ENCODE data around the gene RAP1GAP2.
"Not testable (repeated sequence)": the region's sequence is repeated elsewhere in the genome, so short reads cannot be mapped to it uniquely, and the experiment has no call there.

Gene RAP1GAP2

GRCh38 chr17:2777242-2777867 is 18.9 kb upstream of the RAP1GAP2 start:
- H3K27me3 ChIP-seq (ENCODE audit: insufficient read depth, low read depth, severe bottlenecking): no peaks in the 10 kb centered on the region
- H3K9me3 ChIP-seq (ENCODE audit: severe bottlenecking): no peaks in the 10 kb centered on the region
- DNase-seq: no peak
- H3K4me3 ChIP-seq (ENCODE audit: low read depth, low read length): peak overlapping the region; percentile 73
- no peaks in the 10 kb centered on the region for H3K36me3 ChIP-seq
- no peak for TF ChIP-seq CTCF (IDR thresholded peaks at IDR 0.05; ENCODE audit: low read depth, low read length)
- H3K27ac ChIP-seq: peak overlapping the region; percentile 67; the same call in 1 of the 2 replicates

GRCh38 chr17:2778489-2778888 is 17.7 kb upstream of the RAP1GAP2 start:
- Histone ChIP-seq H3K36me3 (no peaks in the 10 kb centered on the region), H3K9me3 (ENCODE audit: severe bottlenecking) (no peaks in the 10 kb centered on the region)
- no peak for DNase-seq

GRCh38 chr17:2779545-2779944 is 16.7 kb upstream of the RAP1GAP2 start:
- Histone ChIP-seq H3K36me3 (no peaks in the 10 kb centered on the region), H3K27me3 (ENCODE audit: insufficient read depth, low read depth, severe bottlenecking) (no peaks in the 10 kb centered on the region), H3K4me3 (ENCODE audit: low read depth, low read length) (no peak overlapping the region), H3K27ac (no peak overlapping the region), H3K9me3 (ENCODE audit: severe bottlenecking) (no peaks in the 10 kb centered on the region)
- no peak for DNase-seq
- TF ChIP-seq CTCF (IDR thresholded peaks at IDR 0.05; ENCODE audit: low read depth, low read length): no peak

More at GRCh38 chr17:2778489-2778888, 17.7 kb upstream of the RAP1GAP2 start:
- no peak overlapping the region for H3K27ac ChIP-seq
- no peaks in the 10 kb centered on the region for H3K27me3 ChIP-seq (ENCODE audit: insufficient read depth, low read depth, severe bottlenecking)
- no peak overlapping the region for H3K4me3 ChIP-seq (ENCODE audit: low read depth, low read length)
- TF ChIP-seq CTCF (IDR thresholded peaks at IDR 0.05; ENCODE audit: low read depth, low read length): no peak

GRCh38 chr17:2780256-2780655 is 16.0 kb upstream of the RAP1GAP2 start:
- H3K27me3 ChIP-seq (ENCODE audit: insufficient read depth, low read depth, severe bottlenecking): no peaks in the 10 kb centered on the region
- H3K27ac ChIP-seq: no peak overlapping the region
- no peak for TF ChIP-seq CTCF (IDR thresholded peaks at IDR 0.05; ENCODE audit: low read depth, low read length)
- H3K4me3 ChIP-seq (ENCODE audit: low read depth, low read length): no peak overlapping the region
- no peaks in the 10 kb centered on the region for H3K9me3 ChIP-seq (ENCODE audit: severe bottlenecking)
- no peaks in the 10 kb centered on the region for H3K36me3 ChIP-seq
- DNase-seq: no peak

GRCh38 chr17:2780931-2781454 is 15.2 kb upstream of the RAP1GAP2 start:
- H3K36me3 ChIP-seq: no peaks in the 10 kb centered on the region
- H3K27me3 ChIP-seq (ENCODE audit: insufficient read depth, low read depth, severe bottlenecking): no peaks in the 10 kb centered on the region
- no peak overlapping the region for H3K4me3 ChIP-seq (ENCODE audit: low read depth, low read length)
- no peak for TF ChIP-seq CTCF (IDR thresholded peaks at IDR 0.05; ENCODE audit: low read depth, low read length)
- H3K27ac ChIP-seq: no peak overlapping the region
- H3K9me3 ChIP-seq (ENCODE audit: severe bottlenecking): no peaks in the 10 kb centered on the region
- DNase-seq: no peak

GRCh38 chr17:2781598-2781997 is 14.6 kb upstream of the RAP1GAP2 start:
- not testable (repeated sequence) for H3K36me3 ChIP-seq; H3K27ac ChIP-seq; H3K9me3 ChIP-seq (ENCODE audit: severe bottlenecking); DNase-seq; H3K4me3 ChIP-seq (ENCODE audit: low read depth, low read length); H3K27me3 ChIP-seq (ENCODE audit: insufficient read depth, low read depth, severe bottlenecking)
